Measurements from ENCODE around the gene RAD9A.
"Not testable (repeated sequence)": the region's sequence is repeated elsewhere in the genome, so short reads cannot be mapped to it uniquely, and the experiment has no call there.

The RAD9A gene

GRCh38 chr11:67397536-67397935 lies 5.8 kb downstream of the RAD9A start:
- DNase-seq (ENCODE audit: low spot score) = no peak

GRCh38 chr11:67397986-67398660 lies 6.3 kb downstream of the RAD9A start:
- no peak for DNase-seq (ENCODE audit: low spot score)

DNA sequence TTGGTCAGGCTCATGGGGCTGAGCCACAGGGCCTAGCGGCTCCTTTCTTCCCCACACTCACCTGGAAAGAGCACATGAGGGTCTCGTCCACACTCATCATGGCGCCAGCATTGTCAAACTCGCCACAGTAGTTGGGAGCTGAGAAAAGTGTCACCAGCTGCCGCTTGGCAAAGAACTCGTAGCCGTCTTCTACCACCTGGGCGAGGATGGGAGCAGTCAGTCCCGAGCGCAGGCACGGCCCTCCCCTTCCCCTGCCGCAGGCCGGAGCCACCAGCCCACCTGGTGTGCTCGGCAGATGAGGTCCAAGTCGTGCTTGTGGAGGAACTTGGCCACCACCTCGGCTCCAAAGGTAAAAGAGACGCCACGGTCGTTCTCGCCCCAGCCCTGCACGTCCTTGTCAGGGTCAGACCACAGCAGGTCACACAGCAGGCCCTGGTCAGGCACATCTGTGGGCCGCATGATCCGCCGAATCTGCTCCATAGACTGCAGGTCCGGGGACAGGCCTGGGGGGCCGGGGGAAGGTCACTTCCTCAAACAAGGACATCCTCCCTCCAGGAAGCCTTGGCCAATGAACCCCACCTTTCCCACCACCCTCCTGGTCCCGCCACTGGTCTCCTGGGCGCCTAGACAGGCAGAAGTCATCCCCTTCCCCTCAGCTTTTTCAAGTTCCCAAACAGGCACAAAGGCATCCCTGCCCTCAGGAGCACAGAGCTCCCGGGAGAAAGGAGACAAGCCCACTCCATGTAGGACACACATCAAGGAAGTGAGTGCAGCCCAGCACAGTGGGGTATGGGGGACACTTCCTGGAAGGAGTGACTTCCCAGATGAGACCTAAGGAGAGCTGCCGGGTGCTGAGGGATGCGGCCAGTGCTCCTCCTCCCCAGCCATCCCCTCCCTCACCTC lies 7.1 kb downstream of the RAD9A start:
- DNase-seq (ENCODE audit: low spot score) = no peak

DNA sequence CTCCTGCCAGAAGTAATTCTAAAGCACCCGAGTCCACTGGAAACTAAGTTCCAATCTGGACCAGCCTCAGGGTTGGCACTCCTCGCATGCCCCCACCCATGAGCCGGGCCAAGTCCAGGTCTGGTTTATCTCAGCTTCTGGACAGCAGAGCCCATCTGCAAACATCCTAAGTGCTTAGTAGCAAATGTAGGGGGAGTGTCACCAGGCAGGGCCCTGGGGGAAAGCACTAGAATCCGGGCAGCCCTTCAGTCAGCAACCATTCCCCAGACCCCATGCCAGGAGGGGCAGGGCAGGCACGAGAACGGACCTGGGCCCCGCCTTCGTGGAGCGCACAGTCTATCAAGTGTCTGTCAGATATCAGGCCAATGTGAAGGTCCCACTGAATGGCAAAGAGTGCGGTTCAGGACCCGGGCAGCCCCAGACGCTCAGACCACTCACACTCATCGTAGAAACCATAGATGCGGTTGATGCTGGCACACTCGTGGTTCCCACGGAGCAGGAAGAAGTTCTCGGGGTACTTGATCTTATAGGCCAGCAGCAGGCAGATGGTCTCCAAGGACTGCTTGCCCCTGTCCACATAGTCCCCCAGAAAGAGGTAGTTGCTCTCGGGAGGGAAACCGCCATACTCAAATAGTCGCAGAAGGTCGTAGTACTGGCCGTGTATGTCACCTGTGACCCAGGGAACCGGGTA lies 8.6 kb downstream of the RAD9A start:
- no peak for DNase-seq (ENCODE audit: low spot score)

GRCh38 chr11:67400942-67401494 lies 9.2 kb downstream of the RAD9A start:
- no peak for DNase-seq (ENCODE audit: low spot score)

GRCh38 chr11:67401495-67402191 lies 9.9 kb downstream of the RAD9A start, which contains the start of gene PPP1CA:
TSS of gene PPP1CA (minus strand) at chr11:67401858. CDS start at chr11:67401782, 76 bp downstream.
- DNase-seq (ENCODE audit: low spot score) = peak; percentile 99

DNA sequence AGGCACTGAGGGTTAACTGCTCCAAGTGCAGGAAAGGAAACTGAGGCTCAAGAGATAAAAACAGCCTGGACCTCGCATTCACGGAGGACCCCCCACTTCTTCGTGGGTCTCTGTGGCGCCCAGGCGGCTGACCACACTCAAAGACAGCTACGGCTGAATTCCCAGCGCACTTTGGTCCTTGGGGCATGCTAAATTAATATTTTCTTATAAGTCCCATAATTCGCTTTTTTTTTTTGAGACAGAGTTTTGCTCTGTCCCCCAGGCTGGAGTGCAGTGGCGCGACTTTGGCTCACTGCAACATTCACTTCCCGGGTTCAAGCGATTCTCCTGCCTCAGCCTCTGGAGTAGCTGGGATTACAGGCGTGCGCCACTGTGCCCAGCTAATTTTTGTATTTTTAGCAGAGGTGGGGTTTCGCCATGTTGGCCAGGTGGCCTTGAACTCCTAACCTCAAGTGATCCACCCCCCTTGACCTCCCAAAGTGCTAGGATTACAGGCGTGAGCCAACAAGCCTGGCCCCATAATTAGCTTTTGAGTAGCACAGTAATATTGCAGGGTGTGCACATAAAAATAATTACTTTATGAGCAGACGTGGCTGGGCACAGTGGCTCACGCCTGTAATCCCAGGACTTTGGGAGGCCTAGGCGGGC lies 10.5 kb downstream of the RAD9A start:
- not testable (repeated sequence) for DNase-seq (ENCODE audit: low spot score)

- not testable (repeated sequence) for DNase-seq (ENCODE audit: low spot score)
Observed at GRCh38 chr11:67403085-67403484, 11.3 kb downstream of the RAD9A start.

DNA sequence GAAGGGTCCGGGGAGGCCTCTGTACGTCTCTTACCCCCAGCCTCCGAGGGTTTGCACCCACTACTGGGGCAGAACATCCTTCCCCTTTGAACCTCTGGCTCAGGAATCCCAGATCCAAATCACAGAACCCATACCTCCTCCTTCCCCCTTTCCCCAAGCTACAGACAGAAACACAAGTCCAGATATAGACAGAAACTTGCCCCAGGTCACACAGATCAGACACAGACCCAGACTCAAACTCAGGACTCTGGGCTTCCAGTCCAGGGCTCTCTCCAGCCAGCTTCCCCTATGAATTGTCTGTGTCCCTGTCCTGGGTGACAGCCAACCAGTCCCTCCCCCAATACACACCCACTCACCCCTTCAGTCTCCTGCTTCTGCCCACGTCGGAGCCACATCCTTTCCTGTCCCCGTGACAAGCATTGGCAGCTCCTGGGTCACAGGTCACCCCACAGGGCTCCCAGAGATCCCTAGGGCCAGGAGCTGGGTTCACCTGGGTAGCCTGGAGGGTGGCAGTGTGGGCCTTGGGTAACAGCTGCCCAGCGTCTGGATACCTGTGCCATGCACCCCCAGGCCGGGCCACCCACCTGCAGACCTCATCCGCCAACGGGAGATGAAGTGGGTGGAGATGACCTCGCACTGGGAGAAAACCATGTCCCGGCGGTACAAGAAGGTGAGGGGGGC lies 12.9 kb downstream of the RAD9A start:
- no peak for DNase-seq (ENCODE audit: low spot score)

- no peak for DNase-seq (ENCODE audit: low spot score)
Observed at GRCh38 chr11:67405196-67405567, 13.4 kb downstream of the RAD9A start.

- no peak for DNase-seq (ENCODE audit: low spot score)
Observed at GRCh38 chr11:67405688-67406339, 14.0 kb downstream of the RAD9A start.

DNA sequence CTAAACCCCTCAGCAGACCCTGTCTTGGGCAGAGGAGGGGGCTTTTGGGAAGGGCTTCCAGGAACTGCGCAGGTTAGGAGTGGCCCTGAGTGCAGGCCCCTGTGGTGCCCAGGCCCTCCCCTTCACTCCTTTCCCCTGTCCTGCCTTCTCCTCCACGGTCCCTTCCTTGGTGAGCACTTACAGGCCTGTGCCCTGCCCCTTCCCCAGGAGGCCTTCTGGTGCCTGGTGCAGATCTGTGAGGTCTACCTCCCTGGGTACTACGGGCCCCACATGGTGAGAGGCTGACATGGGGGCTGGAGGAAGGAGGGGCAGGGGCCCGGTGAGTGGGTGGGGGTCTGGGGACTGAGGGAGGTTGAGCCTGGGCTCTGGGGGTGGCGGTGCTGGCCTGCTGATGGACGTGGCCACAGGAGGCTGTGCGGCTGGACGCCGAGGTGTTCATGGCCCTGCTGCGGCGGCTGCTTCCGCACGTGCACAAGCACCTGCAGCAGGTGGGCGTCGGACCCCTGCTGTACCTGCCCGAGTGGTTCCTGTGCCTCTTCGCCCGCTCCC lies 14.7 kb downstream of the RAD9A start:
- no peak for DNase-seq (ENCODE audit: low spot score)

DNA sequence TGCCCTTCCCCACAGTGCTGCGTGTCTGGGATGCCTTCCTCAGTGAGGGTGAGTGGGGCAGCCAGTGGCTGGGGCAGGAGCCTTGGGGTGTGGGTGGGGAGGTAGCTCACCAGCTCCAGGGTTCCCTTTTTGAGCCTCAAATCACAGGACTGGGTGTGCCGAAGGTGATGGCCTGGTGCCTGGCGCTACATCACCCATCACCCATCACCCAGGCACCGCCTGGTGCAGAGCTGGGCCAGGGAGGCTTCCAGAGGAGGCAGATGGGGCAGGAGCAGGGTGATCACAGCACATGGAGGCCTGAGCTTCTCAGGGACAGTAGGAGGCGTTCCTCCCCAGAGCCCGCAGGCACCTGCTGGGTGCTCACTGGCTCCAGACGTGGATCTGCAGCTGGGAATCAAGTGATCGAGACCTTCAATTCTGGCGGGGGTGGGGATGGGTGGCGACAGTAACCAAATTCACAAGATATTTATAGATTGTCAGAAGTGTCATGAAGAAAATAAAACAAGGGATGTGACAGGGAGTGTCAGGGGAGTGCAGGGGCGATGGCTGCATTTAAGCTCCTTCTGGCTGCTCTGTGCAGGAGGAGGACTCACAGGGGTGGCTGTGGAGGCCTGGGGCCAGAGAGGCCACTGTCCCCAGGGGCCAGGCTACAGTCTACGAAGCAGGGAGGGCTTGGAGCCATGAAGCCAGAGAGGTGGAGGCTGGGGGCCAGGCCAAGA lies 15.3 kb downstream of the RAD9A start:
- DNase-seq (ENCODE audit: low spot score) = no peak

DNA sequence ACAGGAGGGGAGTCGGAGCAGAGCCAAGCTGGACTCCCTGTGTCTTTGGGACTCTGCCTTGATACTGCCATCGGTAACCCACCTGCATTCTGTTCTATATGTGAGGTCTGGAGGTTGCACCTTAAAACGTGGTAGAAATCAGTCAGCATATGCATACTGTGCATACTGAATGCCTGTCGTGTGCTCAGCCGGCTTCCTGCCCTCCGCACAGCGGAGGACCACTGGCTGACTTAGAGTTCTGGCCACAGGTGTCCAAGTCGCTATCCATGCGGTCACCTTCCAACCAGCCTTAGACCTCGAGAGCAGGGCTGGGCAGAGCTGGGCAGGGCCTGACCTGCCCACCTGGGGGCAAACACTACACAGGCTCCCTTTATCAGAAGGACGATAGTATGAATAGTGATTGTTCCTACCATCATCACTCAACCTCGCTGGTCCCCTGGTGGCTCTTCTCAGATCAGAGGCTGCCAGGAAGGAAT lies 15.9 kb downstream of the RAD9A start:
- no peak for DNase-seq (ENCODE audit: low spot score)

DNA sequence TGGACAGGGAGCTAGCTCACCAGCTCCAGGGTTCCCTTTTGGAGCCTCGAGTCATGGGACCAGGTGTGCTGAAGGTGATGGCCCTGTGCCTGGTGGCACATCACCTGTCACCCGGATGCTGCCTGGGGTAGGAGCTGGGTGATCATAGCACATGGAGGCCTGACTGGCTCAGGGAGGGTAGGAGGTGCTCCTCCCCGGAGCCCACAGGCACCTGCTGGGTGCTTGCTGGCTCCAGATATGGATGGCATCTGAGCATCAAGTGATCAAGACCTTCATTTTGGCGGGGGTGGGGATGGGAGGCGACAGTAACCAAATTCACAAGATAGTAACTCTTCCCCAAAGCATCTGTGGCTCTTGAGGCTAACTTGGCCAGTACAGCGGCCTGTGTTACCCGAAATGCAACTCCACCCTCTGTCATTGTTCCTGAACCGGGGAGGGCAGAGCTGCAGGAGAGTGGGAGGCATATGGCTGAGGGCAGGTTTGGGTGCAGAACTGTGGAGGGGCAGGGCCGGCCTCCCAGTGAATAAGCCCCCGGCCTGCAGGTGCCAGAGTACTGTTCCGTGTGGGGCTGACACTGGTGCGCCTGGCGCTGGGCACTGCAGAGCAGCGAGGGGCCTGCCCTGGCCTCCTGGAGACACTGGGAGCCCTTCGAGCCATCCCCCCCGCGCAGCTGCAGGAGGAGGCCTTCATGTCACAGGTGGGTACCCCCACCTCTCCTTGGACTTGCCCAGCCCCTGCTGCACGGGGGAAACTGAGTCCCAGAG lies 16.8 kb downstream of the RAD9A start:
- DNase-seq (ENCODE audit: low spot score) = no peak

- no peak for DNase-seq (ENCODE audit: low spot score)
Observed at GRCh38 chr11:67409261-67409666, 17.5 kb downstream of the RAD9A start.

- DNase-seq (ENCODE audit: low spot score) = no peak
Observed at GRCh38 chr11:67409781-67410368, 18.1 kb downstream of the RAD9A start.

GRCh38 chr11:67410369-67410831 lies 18.6 kb downstream of the RAD9A start:
- DNase-seq (ENCODE audit: low spot score) = no peak

Measured in GM03348 (cell line).